Muscle of leg (tissue), 11 donors: ENCODE measurements around the gene BPIFB1. TPM values are rescaled to one million over a fixed set of nuclear protein-coding genes. Genes with fewer than 3 reads are reported as not detected.

Source experiments
- DNase-seq: peaks from one replicate; pipeline ENCODE4 v3.0.0; 2013
- H3K27ac ChIP-seq: one replicate; pipeline ENCODE4 v1.5.1; 2013; ENCODE audit warnings: mild to moderate bottlenecking, low read length, control low read depth
- H3K27me3 ChIP-seq: one replicate; pipeline ENCODE4 v1.6.1; 2013; ENCODE audit warnings: low read length; ENCODE audit not compliant: control insufficient read depth, insufficient read depth
- H3K36me3 ChIP-seq: one replicate; pipeline ENCODE4 v1.6.1; 2013; ENCODE audit warnings: low read length; ENCODE audit not compliant: control insufficient read depth, insufficient read depth
- H3K4me1 ChIP-seq: one replicate; pipeline ENCODE4 v1.6.1; 2013; ENCODE audit warnings: low read length; ENCODE audit not compliant: control insufficient read depth, insufficient read depth
- H3K4me3 ChIP-seq: one replicate; pipeline ENCODE4 v1.5.1; 2013; ENCODE audit warnings: low read length, control low read depth
- H3K9me3 ChIP-seq: replicated peaks from 2 replicates; pipeline ENCODE4 v1.6.1; 2013; ENCODE audit warnings: low read depth, low read length; ENCODE audit not compliant: control insufficient read depth
- WGBS: methylation state at CpG from one replicate; pipeline ENCODE4 v1.1.5; 2013; ENCODE audit warnings: missing lambda C conversion rate; ENCODE audit not compliant: insufficient coverage; 5-methylcytosine and 5-hydroxymethylcytosine counted together
- polyA plus RNA-seq, 8 donors: library from polyadenylated mRNA; unstranded; fragments of 120-200 nt; gene quantifications; one replicate each; pipeline versions ENCODE4 v1.2.1 to v1.2.3, GENCODE V29; 2013; ENCODE audit warnings: inconsistent platforms in 1 of 8, low replicate concordance in 1 of 8; ENCODE audit not compliant: insufficient read length in 8 of 8, insufficient read depth in 1 of 8
- total RNA-seq: library from RNA; stranded (reverse); fragments of 120-200 nt; gene quantifications from one replicate; pipeline ENCODE4 v1.2.4, GENCODE V29; 2013

Gene BPIFB1
- total and polyA plus RNA-seq, 9 donors, result 0.09 to 0.19 TPM; not detected in 7

DNA sequence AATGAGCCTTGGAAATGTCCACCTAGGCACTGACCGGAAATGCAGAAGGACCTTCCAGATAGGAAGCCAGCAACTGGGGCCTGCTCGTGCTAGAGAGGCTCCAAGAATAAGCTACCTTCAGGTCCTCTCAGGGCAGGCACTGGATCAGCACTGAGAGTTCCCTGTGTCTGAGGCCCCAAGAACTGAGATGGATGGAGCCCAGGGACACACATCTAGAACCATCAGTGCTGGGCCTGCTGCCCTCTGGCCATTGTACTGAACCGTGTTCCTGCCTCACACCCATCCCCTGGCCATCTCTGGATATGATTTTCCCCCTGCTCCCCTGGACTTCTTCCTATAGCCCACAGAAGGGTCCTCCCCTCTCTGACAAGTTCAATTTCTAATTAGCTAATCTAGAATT is 36.9 kb upstream of the BPIFB1 start:
- Histone ChIP-seq H3K4me1 (no peaks in the 10 kb centered on the region), H3K9me3 (no peaks in the 10 kb centered on the region), H3K27ac (no peak overlapping the region), H3K36me3 (no peaks in the 10 kb centered on the region), H3K27me3 (no peaks in the 10 kb centered on the region), H3K4me3 (no peak overlapping the region)
- no peak for DNase-seq
- 59% methylated on average over 3 of the region's 3 CpGs for WGBS

GRCh38 chr20:33249456-33249855 is 33.6 kb upstream of the BPIFB1 start:
- DNase-seq, result peak; percentile 33
- H3K4me3 ChIP-seq, result no peak overlapping the region
- no peaks in the 10 kb centered on the region for H3K27me3 ChIP-seq
- H3K36me3 ChIP-seq, result no peaks in the 10 kb centered on the region
- WGBS, result 91% methylated on average over 1 of the region's 1 CpG
- H3K9me3 ChIP-seq, result no peaks in the 10 kb centered on the region
- H3K4me1 ChIP-seq, result no peaks in the 10 kb centered on the region
- H3K27ac ChIP-seq, result no peak overlapping the region

- H3K27me3 ChIP-seq, result no peaks in the 10 kb centered on the region
- 80% methylated on average over 1 of the region's 2 CpGs for WGBS
- H3K4me1 ChIP-seq, result no peaks in the 10 kb centered on the region
- H3K36me3 ChIP-seq, result no peaks in the 10 kb centered on the region
- DNase-seq, result no peak
- no peaks in the 10 kb centered on the region for H3K9me3 ChIP-seq
- H3K4me3 ChIP-seq, result no peak overlapping the region
- no peak overlapping the region for H3K27ac ChIP-seq
These were observed 32.3 kb upstream of the BPIFB1 start for GRCh38 chr20:33250666-33251065.

DNA sequence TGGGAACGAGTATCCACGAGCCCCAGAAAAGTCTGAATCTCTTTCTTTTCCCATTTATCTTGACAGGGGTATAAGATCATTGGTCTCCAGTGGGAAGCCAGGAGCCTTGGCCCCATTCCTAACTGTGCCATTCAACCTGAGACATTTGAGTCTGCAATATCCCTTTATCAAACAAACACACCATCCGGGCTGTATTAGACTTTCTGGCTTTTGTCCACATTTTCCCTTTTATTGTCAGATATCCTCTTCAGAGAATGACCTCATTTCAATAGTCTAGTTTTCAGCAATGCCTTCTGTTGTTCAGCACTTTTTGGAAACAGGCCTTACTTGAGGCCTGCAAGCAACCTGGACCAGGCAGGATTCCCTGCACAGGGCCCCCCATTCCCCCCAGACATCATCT is 31.5 kb upstream of the BPIFB1 start:
- Histone ChIP-seq H3K36me3 (no peaks in the 10 kb centered on the region), H3K27me3 (no peaks in the 10 kb centered on the region), H3K27ac (no peak overlapping the region), H3K4me1 (no peaks in the 10 kb centered on the region), H3K4me3 (no peak overlapping the region), H3K9me3 (no peaks in the 10 kb centered on the region)
- 58% methylated on average over 1 of the region's 3 CpGs for WGBS
- DNase-seq, result no peak

GRCh38 chr20:33252460-33252859 is 30.6 kb upstream of the BPIFB1 start:
- Histone ChIP-seq H3K27me3 (no peaks in the 10 kb centered on the region), H3K4me3 (no peak overlapping the region), H3K27ac (no peak overlapping the region), H3K4me1 (no peaks in the 10 kb centered on the region), H3K9me3 (no peaks in the 10 kb centered on the region), H3K36me3 (no peaks in the 10 kb centered on the region)
- whole genome bisulfite sequencing, result no CpG with 5 or more reads among the region's 3 CpGs
- DNase-seq, result no peak

DNA sequence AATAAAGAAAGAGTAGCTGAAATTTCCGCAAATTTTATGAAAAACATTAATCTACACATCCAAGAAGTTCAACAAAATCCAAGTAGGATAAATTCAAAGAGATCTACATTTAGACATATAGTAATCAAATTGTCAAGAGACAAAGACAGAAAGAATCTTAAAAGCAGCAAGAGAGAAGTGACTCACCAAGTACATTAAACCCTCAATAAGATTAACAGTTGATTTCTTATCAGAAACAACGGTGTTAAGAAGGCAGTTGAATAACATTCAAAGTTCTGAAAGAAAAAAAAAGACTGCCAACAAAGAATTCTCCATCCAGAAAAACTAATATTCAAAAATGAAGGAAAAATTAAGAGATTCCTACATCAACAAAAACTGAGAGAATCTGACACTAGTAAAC is 28.0 kb upstream of the BPIFB1 start:
- no peak overlapping the region for H3K27ac ChIP-seq
- no CpG with 5 or more reads among the region's 2 CpGs for WGBS
- no peaks in the 10 kb centered on the region for H3K36me3 ChIP-seq
- no peak overlapping the region for H3K4me3 ChIP-seq
- H3K4me1 ChIP-seq, result no peaks in the 10 kb centered on the region
- H3K9me3 ChIP-seq, result no peaks in the 10 kb centered on the region
- no peaks in the 10 kb centered on the region for H3K27me3 ChIP-seq
- DNase-seq, result no peak

DNA sequence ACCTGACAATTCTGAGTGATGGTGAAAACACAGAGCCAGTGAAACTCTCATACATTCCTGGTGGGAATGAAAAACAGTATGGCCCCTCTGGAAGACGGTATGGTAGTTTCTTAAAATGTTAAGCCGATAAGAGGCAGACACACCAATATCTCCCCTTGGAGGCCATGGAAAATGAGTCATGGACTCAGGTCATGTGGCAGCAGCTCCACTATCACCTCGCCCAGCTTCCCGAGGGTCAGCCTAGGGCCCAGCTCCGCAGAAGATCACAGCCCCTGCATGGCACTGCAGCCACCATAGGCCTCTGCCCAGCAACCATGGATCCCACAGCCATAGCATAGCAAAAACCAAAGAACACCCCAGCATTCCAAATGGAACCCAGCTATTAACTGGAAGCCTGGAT is 25.8 kb upstream of the BPIFB1 start:
- Histone ChIP-seq H3K4me1 (no peaks in the 10 kb centered on the region), H3K4me3 (no peak overlapping the region), H3K36me3 (no peaks in the 10 kb centered on the region), H3K9me3 (no peaks in the 10 kb centered on the region), H3K27me3 (peaks cover 2% of the 10 kb centered on the region), H3K27ac (no peak overlapping the region)
- no peak for DNase-seq
- 85% methylated on average over 4 of the region's 5 CpGs for WGBS

DNA sequence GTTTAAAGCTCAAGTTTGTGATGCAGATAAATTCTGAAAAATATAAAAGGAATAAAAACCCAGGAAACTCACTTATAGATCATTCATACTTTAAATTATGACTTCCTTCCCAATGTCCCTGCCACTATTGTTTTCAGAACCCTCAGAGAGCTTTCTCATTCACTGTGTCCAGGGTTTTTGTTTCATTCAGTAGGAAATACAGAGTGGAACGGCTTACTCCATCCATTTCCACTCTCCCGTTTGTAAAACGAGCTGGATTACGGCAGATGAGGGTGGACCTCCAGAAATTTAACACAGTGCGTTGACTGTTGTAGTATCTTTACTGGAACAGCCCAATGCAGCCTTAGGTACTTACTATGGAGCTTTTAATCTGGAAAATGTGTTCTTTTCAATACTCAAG is 23.6 kb upstream of the BPIFB1 start:
- H3K9me3 ChIP-seq, result no peaks in the 10 kb centered on the region
- no CpG with 5 or more reads among the region's 5 CpGs for WGBS
- H3K27me3 ChIP-seq, result peaks cover 2% of the 10 kb centered on the region
- H3K4me3 ChIP-seq, result no peak overlapping the region
- no peak overlapping the region for H3K27ac ChIP-seq
- DNase-seq, result no peak
- no peaks in the 10 kb centered on the region for H3K4me1 ChIP-seq
- H3K36me3 ChIP-seq, result no peaks in the 10 kb centered on the region

DNA sequence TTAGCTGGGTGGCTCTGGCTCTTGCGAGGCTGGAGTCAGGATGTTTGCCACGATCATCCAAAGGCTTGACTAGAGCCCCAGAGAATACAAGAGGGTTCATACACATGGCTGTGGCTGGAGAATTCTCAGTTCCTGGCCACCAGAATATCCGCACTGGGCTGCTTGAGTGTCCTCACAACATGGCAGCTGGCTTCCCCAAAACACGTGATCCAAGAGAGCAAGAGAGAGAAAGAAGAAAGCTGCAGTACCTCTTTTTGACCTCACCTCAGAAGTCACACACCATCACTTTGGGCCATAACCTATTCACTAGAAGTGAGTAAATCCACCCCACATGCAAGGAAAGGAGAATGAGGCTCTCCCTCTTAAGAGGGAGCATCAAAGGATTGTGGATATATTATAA is 21.5 kb upstream of the BPIFB1 start:
- H3K36me3 ChIP-seq, result no peaks in the 10 kb centered on the region
- H3K9me3 ChIP-seq, result no peaks in the 10 kb centered on the region
- no peak for DNase-seq
- 96% methylated on average over 2 of the region's 4 CpGs for WGBS
- no peak overlapping the region for H3K27ac ChIP-seq
- H3K4me3 ChIP-seq, result no peak overlapping the region
- H3K27me3 ChIP-seq, result peaks cover 4% of the 10 kb centered on the region
- H3K4me1 ChIP-seq, result no peaks in the 10 kb centered on the region

GRCh38 chr20:33262658-33263065 is 20.4 kb upstream of the BPIFB1 start:
- WGBS, result 16% methylated on average over 4 of the region's 5 CpGs
- DNase-seq, result peak; percentile 85
- no peaks in the 10 kb centered on the region for H3K36me3 ChIP-seq
- H3K27ac ChIP-seq, result no peak overlapping the region
- no peak overlapping the region for H3K4me3 ChIP-seq
- H3K4me1 ChIP-seq, result no peaks in the 10 kb centered on the region
- no peaks in the 10 kb centered on the region for H3K9me3 ChIP-seq
- peaks cover 4% of the 10 kb centered on the region for H3K27me3 ChIP-seq

GRCh38 chr20:33263784-33264183 is 19.2 kb upstream of the BPIFB1 start:
- Histone ChIP-seq H3K27me3 (peaks cover 6% of the 10 kb centered on the region), H3K9me3 (no peaks in the 10 kb centered on the region), H3K27ac (no peak overlapping the region), H3K4me1 (no peaks in the 10 kb centered on the region), H3K36me3 (no peaks in the 10 kb centered on the region), H3K4me3 (no peak overlapping the region)
- no peak for DNase-seq
- WGBS, result 65% methylated on average over 5 of the region's 5 CpGs
